CD14-positive monocyte (primary cell): Measurements from ENCODE around the gene BOD1L2. TPM values are rescaled to one million over a fixed set of nuclear protein-coding genes. Genes with fewer than 3 reads are reported as not detected.

Experiments used
- DNase-seq, 3 donors: peaks; one replicate each; pipeline ENCODE4 v3.0.0-alpha.2; 2011 to 2022
- H2AFZ ChIP-seq: 2 replicates; pipeline ENCODE4 v1.6.0; 2012; ENCODE audit warnings: mild to moderate bottlenecking, low read depth, low read length, inconsistent platforms; ENCODE audit not compliant: insufficient read depth, poor library complexity, severe bottlenecking
- H3K27ac ChIP-seq, 2 donors: 1 replicate in 1 of 2; 2 replicates in 1 of 2; pipeline ENCODE4 v1.5.1; 2012 to 2013; ENCODE audit warnings: low read length in 2 of 2, control low read depth in 1 of 2, inconsistent platforms in 1 of 2, low read depth in 1 of 2, mild to moderate bottlenecking in 1 of 2
- H3K27me3 ChIP-seq, 2 donors: one replicate each; pipeline versions ENCODE4 v1.6.0 to v1.6.1; 2011 to 2013; ENCODE audit warnings: low read length in 2 of 2; ENCODE audit not compliant: control insufficient read depth in 2 of 2, insufficient read depth in 2 of 2
- H3K36me3 ChIP-seq, 2 donors: replicated peaks in 1 of 2; 1 replicate in 1 of 2; 2 replicates in 1 of 2; pipeline versions ENCODE4 v1.5.1 to v1.6.1; 2012 to 2013; ENCODE audit warnings: low read length in 2 of 2, control low read depth in 1 of 2, inconsistent platforms in 1 of 2, mild to moderate bottlenecking in 1 of 2; ENCODE audit not compliant: insufficient read depth in 2 of 2, control insufficient read depth in 1 of 2
- H3K4me1 ChIP-seq, 2 donors: 1 replicate in 1 of 2; 2 replicates in 1 of 2; pipeline versions ENCODE4 v1.5.1 to v1.6.1; 2012 to 2013; ENCODE audit warnings: low read length in 2 of 2, control low read depth in 1 of 2, inconsistent platforms in 1 of 2, mild to moderate bottlenecking in 1 of 2, moderate library complexity in 1 of 2; ENCODE audit not compliant: insufficient read depth in 2 of 2, control insufficient read depth in 1 of 2
- H3K4me2 ChIP-seq: replicated peaks from 2 replicates; pipeline ENCODE3; 2012; ENCODE audit warnings: low read length, moderate library complexity, mild to moderate bottlenecking; ENCODE audit not compliant: poor library complexity, severe bottlenecking; ENCODE audit errors: extremely low read depth
- H3K4me3 ChIP-seq, 3 experiments: fragments of 200-600 bp in 1 of 3; sonication (generic) in 1 of 3; replicated peaks in 1 of 3; 1 replicate in 2 of 3; 2 replicates in 1 of 3; pipeline ENCODE4 v1.5.1; 2011 to 2013; ENCODE audit warnings: low read length in 3 of 3, mild to moderate bottlenecking in 3 of 3, control low read depth in 2 of 3, low read depth in 2 of 3, inconsistent platforms in 1 of 3, moderate library complexity in 1 of 3
- H3K79me2 ChIP-seq: 2 replicates; pipeline ENCODE4 v1.6.0; 2012; ENCODE audit warnings: mild to moderate bottlenecking, control low read depth, inconsistent platforms, low read length, moderate library complexity; ENCODE audit not compliant: insufficient read depth
- H3K9ac ChIP-seq: 2 replicates; pipeline ENCODE4 v1.6.0; 2017; ENCODE audit warnings: low read length, mild to moderate bottlenecking; ENCODE audit not compliant: insufficient read depth, poor library complexity, severe bottlenecking
- H3K9me3 ChIP-seq, 2 donors: replicated peaks in 1 of 2; 1 replicate in 1 of 2; 2 replicates in 1 of 2; pipeline versions ENCODE4 v1.5.1 to v1.6.1; 2012 to 2013; ENCODE audit warnings: low read length in 2 of 2, control low read depth in 1 of 2; ENCODE audit not compliant: control insufficient read depth in 1 of 2, insufficient read depth in 1 of 2
- H4K20me1 ChIP-seq: 2 replicates; pipeline ENCODE4 v1.6.0; 2012; ENCODE audit warnings: mild to moderate bottlenecking, low read length, control low read depth, moderate library complexity; ENCODE audit not compliant: insufficient read depth
- H3K27ac Mint-ChIP-seq, 7 donors: one replicate each; pipeline ENCODE4 v1.8.0; 2020; ENCODE audit warnings: mild to moderate bottlenecking in 7 of 7, mixed read lengths in 7 of 7, moderate library complexity in 6 of 7, inconsistent platforms in 2 of 7
- H3K27me3 Mint-ChIP-seq, 3 donors: one replicate each; pipeline ENCODE4 v1.8.0; 2021 to 2022; ENCODE audit warnings: low read depth in 3 of 3, mild to moderate bottlenecking in 3 of 3, mixed read lengths in 3 of 3, moderate library complexity in 3 of 3, inconsistent platforms in 1 of 3
- H3K36me3 Mint-ChIP-seq, 2 donors: one replicate each; pipeline ENCODE4 v1.8.0; 2020; ENCODE audit warnings: mixed read lengths in 2 of 2, inconsistent platforms in 1 of 2, mild to moderate bottlenecking in 1 of 2
- H3K4me1 Mint-ChIP-seq: one replicate; pipeline ENCODE4 v1.8.0; 2020; ENCODE audit warnings: mild to moderate bottlenecking, mixed read lengths
- H3K4me3 Mint-ChIP-seq, 2 donors: one replicate each; pipeline ENCODE4 v1.8.0; 2020; ENCODE audit warnings: mild to moderate bottlenecking in 2 of 2, mixed read lengths in 2 of 2, moderate library complexity in 1 of 2
- H3K9me3 Mint-ChIP-seq, 7 donors: one replicate each; pipeline ENCODE4 v1.8.0; 2020 to 2022; ENCODE audit warnings: mixed read lengths in 7 of 7, mild to moderate bottlenecking in 6 of 7, moderate library complexity in 6 of 7, inconsistent platforms in 2 of 7
- WGBS: methylation state at CpG from one replicate; pipeline ENCODE4 v1.1.5; 2013; ENCODE audit warnings: missing lambda C conversion rate; ENCODE audit not compliant: insufficient coverage; 5-methylcytosine and 5-hydroxymethylcytosine counted together
- intact Hi-C, 2 donors: fragments of 100-400 bp; cut with micrococcal nuclease; formaldehyde crosslinking; loops; one replicate each; pipeline versions ENCODE4 v1.15.0 to v1.15.1; 2023
- polyA plus RNA-seq, 3 donors: library from polyadenylated mRNA; depleted of rRNA in 1 of 3; unstranded in 2 of 3; stranded (reverse) in 1 of 3; fragments of 300-500 nt in 2 of 3; fragments of >200 nt in 1 of 3; fragmentation: Illumina TruSeq in 2 of 3; gene quantifications; 1 replicate in 2 of 3; 2 replicates in 1 of 3; pipeline ENCODE4 v1.2.3, GENCODE V29; 2012 to 2021
- TF ChIP-seq, protein P1 (sequence below): fragments of 200-600 bp; IDR thresholded peaks from one replicate; pipeline ENCODE4 v1.8.0; 2022; ENCODE audit warnings: antibody characterized with exemption, mild to moderate bottlenecking

BOD1L2 gene
- polyA plus RNA-seq, 3 donors = not detected

DNA sequence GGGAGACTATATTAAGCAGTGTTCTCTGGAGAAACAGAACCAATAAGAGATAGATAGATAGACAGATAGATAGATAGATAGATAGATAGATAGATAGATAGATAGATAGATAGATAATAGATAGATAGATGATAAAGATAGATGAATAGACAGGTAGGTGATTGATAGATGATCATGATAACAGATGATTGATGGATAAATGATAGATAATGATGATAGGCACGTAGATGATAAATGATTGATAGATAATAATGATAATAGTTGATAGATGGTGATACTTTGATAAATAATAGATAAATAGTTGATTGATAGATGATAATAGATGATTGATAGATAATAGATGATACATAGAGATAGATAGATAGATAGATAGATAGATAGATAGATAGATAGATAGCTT is 48.5 kb downstream of the BOD1L2 start:
- no peaks in the 10 kb centered on the region for H3K36me3 Mint-ChIP-seq
- intact Hi-C loops = no loop called here

DNA sequence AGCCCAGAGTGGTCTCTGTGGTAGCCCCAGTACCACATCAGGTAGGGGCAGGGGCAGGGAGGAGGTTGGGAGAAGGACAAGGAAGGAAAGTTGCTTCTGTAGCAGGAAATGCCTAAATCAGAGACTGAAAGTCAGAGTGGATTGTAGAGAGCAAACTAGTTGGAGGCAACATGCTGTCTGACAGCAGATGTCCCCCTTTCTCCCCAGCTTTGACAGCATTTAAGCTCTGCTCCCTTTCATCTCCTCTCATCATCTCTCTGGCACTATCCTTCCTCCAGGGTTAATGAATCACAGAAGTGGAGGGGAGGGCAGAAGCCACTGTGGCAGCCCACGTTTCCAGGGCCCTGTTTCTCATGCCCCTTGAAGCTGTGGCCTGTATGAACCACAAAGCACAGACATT is 50.4 kb downstream of the BOD1L2 start:
- H3K36me3 ChIP-seq = no peaks in the 10 kb centered on the region
- no peaks in the 10 kb centered on the region for H3K79me2 ChIP-seq

More for the DNA sequence above, 48.5 kb downstream of the BOD1L2 start:
- WGBS = no CpG with 5 or more reads among the region's 1 CpG
- H3K36me3 ChIP-seq = no peaks in the 10 kb centered on the region
- no peak for DNase-seq
- H2AFZ ChIP-seq = no peak overlapping the region
- H3K4me3 ChIP-seq = no peak overlapping the region
- TF ChIP-seq, protein P1, sequence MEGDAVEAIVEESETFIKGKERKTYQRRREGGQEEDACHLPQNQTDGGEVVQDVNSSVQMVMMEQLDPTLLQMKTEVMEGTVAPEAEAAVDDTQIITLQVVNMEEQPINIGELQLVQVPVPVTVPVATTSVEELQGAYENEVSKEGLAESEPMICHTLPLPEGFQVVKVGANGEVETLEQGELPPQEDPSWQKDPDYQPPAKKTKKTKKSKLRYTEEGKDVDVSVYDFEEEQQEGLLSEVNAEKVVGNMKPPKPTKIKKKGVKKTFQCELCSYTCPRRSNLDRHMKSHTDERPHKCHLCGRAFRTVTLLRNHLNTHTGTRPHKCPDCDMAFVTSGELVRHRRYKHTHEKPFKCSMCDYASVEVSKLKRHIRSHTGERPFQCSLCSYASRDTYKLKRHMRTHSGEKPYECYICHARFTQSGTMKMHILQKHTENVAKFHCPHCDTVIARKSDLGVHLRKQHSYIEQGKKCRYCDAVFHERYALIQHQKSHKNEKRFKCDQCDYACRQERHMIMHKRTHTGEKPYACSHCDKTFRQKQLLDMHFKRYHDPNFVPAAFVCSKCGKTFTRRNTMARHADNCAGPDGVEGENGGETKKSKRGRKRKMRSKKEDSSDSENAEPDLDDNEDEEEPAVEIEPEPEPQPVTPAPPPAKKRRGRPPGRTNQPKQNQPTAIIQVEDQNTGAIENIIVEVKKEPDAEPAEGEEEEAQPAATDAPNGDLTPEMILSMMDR = no peak
- H3K4me1 ChIP-seq = no peaks in the 10 kb centered on the region
- H3K9me3 ChIP-seq = no peaks in the 10 kb centered on the region
- H3K9me3 Mint-ChIP-seq = peaks cover 0 to 11% (median 2%) of the 10 kb centered on the region in 7 donors
- no peak overlapping the region for H3K27ac Mint-ChIP-seq
- no peak overlapping the region for H3K4me3 Mint-ChIP-seq
- H3K27ac ChIP-seq = no peak overlapping the region
- H3K79me2 ChIP-seq = no peaks in the 10 kb centered on the region
- no peak overlapping the region for H3K9ac ChIP-seq
- no peaks in the 10 kb centered on the region for H3K4me1 Mint-ChIP-seq
- peaks cover 0 to 4% of the 10 kb centered on the region in 2 donors for H3K27me3 ChIP-seq
- no peak overlapping the region for H3K4me2 ChIP-seq
- H4K20me1 ChIP-seq = no peaks in the 10 kb centered on the region
- peaks cover 0 to 16% (median 2%) of the 10 kb centered on the region in 3 donors for H3K27me3 Mint-ChIP-seq

More for the DNA sequence above, 50.4 kb downstream of the BOD1L2 start:
- no peak for DNase-seq
- Histone ChIP-seq H3K4me1 (no peaks in the 10 kb centered on the region), H3K4me3 (no peak overlapping the region), H3K27ac (no peak overlapping the region), H3K27me3 (peaks cover 0 to 4% of the 10 kb centered on the region in 2 donors), H3K9ac (no peak overlapping the region), H4K20me1 (no peaks in the 10 kb centered on the region), H2AFZ (no peak overlapping the region), H3K4me2 (no peak overlapping the region), H3K9me3 (no peaks in the 10 kb centered on the region)
- Mint-ChIP-seq H3K4me1 (no peaks in the 10 kb centered on the region), H3K9me3 (peaks cover 0 to 13% (median 2%) of the 10 kb centered on the region in 7 donors), H3K27ac (no peak overlapping the region), H3K4me3 (no peak overlapping the region), H3K27me3 (peaks cover 0 to 12% (median 4%) of the 10 kb centered on the region in 3 donors), H3K36me3 (no peaks in the 10 kb centered on the region)
- WGBS = 71% methylated on average over 1 of the region's 1 CpG
- TF ChIP-seq, protein P1 = no peak
- intact Hi-C loops = no loop called here
